Left renal pelvis (tissue), 4 donors: ENCODE results near the gene DEK. TPM values are rescaled to one million over a fixed set of nuclear protein-coding genes. Genes with fewer than 3 reads are reported as not detected.

Experiments used
- DNase-seq, 4 donors: peaks; one replicate each; pipeline ENCODE4 v3.0.0-alpha.2; 2013; ENCODE audit warnings: low read depth in 4 of 4, low spot score in 3 of 4
- polyA plus RNA-seq, 4 donors: library from polyadenylated mRNA; unstranded; fragments of 120-200 nt; gene quantifications; one replicate each; pipeline ENCODE4 v1.2.1, GENCODE V29; 2013; ENCODE audit not compliant: insufficient read length in 4 of 4

Gene DEK
- polyA plus RNA-seq, 4 donors = 190 to 256 (median 209) TPM

DNA sequence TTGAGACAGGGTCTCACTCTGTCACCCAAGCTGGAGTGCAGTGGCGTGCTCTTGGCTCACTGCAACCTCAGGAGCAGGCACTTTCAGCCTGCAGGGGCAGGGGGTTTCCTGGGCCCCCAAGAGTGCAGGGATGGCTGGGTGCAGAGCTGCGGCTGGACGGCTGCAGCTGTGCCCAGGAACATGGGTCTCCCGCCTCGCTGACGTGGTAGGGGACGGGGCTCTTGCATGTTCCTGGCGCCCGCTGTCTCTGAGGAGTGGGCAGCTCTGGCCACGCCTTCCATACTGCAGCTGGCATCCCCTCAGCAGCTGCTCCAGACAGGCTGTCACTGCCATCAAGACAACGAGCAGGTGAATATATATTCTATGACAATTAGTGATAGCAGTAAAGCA lies 2.2 kb upstream of the DEK start:
- no peak for DNase-seq

DNA sequence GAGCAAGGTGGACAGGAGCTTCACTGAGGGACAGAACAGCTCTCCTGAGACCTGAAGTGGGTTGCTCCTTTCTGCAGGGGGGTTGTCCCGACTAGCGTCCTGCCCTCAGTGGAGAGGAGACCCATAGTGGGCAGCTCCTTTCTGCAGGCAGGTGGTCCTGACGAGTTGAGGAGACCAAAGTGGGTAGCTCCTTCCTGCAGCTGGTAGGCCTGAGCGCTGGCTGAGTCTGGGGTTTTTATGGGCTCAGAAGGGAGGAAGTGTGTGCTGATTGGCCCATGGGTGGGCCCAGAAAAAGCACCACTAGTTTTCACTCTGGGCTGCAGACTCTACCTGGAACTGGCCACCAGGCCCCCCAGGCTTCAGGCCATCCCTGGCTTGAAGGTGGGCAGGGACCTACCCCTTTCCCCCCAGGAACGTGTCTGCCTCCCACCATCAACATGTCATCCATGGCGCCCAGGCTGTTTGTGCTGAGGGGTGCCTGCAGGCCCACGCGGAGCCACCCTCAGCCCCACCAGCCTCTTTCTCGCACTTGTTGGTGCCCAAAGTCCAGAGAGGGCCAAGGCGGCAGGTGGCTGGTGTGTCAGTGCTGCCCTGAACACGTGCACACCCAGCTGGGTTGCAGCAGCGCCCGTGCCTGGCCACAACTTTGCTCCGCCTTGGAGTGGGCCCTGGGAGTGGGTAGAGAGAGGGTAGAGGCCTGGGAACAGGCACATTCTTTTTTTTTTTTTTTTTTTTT lies 1.6 kb upstream of the DEK start:
- DNase-seq = no peak

DNA sequence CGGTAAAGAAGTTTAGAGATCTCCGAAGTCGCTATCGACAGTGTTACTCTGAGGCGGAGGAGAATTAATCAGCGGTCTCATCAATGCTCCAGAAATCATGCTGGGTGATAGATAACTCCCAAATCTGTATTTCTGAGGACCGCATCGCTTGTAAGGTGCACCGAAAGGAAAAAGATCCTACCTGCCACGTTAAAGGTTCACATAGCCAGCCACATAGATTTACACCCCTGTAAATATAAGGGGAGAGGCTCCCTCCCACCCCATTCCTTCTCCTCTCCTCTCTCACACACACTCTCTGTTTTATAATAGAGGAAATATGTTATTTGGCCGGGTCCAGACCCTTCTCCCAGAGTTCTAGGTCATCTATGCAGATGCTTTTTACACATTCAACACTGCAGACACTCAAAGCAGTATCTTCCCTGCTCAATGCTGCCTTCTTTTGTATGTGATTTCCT lies 620 bp upstream of the DEK start:
- DNase-seq = no peak

- no peak for DNase-seq
These were observed 712 bp downstream of the DEK start for GRCh38 chr6:18263418-18264218.

DNA sequence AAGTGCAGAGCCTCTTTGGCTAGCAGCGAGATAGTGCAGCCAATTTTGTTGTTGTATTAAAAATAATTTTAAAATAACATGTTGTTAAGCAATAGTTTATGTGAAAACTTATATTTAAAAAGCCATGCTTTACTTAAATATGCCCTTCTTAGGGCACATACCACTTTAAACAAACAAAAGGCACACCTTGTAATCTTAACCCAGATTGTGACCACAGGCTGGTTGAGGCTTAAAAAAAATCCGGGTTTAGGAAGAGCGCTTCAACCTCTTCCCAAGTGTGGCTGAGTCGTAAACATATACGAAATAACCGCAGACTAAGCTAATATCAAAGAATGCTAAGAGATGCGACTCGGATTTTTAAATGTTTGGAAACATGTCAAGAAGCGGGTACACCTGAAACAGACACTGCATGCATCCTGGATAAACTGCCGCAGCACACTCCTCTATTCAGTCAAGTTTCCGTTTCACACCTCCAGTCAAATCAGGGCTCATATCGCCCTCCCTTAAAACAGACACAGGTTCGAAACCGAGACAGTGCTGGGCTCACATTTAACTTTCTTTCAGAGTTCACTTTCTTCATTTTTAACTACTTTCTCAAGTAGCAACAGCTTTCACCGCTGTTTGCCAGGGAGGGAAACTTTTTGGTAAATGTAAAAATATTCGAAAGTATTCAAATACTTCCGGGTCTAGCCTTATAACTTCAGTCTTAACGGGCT lies 1.5 kb downstream of the DEK start:
- no peak for DNase-seq

- no peak for DNase-seq
These were observed 2.5 kb downstream of the DEK start for GRCh38 chr6:18261877-18262276.

DNA sequence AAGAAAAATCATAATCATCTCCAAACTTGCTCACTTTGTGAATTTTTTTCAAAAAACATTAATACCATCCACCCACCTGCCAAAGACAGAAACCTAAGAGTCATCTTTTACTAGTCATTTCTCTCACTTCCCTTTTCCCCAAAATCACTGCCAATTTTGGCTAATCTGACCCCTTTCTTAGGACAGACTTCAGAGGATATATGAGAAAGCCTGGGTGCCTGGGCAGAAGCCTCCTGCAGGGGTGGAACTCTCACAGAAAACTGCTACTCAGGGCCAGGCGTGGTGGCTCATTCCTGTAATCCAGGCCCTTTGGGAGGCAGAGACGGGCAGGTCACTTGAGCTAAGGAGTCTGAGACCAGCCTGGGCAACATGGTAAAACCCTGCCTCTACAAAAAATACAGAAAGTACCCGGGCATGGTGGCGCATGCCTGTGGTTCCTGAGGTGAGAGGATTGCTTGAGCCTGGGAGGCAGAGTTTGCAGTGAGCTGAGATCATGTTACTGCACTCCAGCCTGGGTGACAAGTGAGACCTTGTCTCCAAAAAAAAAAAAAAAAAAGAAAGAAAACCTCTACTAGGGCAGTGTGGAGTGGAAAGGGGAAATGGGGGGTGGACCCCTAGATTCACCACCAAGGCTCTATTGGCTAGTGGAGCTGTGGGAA lies 3.8 kb downstream of the DEK start:
- DNase-seq = no peak

- no peak for DNase-seq
These were observed 4.5 kb downstream of the DEK start for GRCh38 chr6:18259675-18260447.

- DNase-seq = no peak
These were observed 9.5 kb downstream of the DEK start for GRCh38 chr6:18254793-18255192.

DNA sequence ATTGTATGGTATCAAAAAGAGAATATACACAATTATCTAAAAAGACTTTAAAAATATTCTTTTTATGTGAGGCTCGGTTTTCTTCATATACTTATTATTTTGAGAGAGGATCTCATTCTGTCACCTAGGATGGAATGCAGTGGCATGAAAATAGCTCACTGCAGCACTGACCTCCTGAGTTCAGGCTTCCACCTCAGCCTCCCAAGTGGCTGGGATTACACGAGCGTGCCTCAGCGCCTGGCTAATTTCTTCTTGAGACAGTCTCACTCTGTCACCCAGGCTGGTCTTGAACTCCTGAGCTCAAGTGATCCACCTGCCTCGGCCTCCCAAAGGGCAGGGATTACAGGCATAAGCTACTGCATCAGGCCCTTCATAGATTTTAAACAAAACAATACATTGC lies 10.7 kb downstream of the DEK start:
- no peak for DNase-seq

- DNase-seq = no peak
These were observed 15.1 kb downstream of the DEK start for GRCh38 chr6:18249271-18249670.

- DNase-seq = no peak
These were observed 15.6 kb downstream of the DEK start for GRCh38 chr6:18248698-18249097.

DNA sequence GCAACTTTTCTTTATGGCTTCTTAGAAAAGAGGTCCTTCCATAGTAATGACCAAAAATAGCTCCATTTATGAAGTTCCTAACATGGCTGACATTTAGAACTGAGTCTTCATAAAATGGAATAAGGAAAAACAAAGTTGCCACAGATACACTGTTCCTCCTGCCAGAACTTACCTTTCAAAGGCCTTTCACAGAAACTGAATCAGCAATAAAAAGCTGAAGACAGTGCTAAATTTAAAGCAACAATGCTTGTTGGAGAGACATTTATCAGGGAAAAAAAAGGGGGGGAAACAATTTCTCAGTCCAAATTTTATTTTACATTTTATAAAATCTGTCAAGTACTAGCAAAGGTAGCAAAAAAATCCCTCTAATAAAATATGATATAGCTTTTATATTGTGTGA lies 17.3 kb downstream of the DEK start:
- DNase-seq = no peak

DNA sequence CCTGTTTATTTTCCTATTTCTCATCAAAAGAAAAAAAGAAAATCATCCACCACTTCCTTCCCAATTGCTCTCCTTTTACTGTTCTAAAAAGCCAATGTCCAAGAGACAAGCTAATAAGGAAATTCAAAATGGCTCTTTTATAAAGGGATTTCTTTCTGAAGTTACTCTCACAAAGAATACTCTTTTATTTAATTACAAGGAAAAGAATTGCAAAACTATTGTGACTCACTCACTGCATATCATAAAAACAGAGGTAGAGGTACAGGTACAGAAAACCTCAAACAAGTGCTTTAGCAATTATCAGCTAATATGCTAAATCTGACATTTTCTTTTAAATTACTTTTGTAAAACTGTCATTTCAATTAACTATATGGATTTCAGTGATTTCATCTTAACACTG lies 18.1 kb downstream of the DEK start:
- DNase-seq = no peak

DNA sequence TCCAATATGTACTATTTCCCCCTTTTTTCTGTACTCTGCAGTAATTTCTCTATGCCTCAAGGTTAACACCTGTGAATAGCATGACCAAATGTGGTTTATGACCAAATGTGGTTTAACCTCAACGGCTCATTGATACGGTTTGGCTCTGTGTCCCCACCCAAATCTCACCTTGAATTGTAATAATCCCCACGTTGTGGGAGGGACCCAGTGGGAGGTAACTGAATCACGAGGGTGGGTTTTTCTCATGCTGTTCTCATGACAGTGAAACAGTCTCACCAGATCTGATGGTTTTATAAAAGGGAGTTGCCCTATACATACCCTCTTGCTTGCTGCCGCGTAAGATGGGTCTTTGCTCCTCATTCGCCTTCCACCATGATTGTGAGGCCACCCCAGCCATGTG lies 18.7 kb downstream of the DEK start:
- DNase-seq = no peak

GRCh38 chr6:18245079-18245478 lies 19.3 kb downstream of the DEK start:
- DNase-seq = no peak

- DNase-seq = no peak
These were observed 20.1 kb downstream of the DEK start for GRCh38 chr6:18244251-18244650.

- DNase-seq = no peak
These were observed 20.9 kb downstream of the DEK start for GRCh38 chr6:18243302-18243893.

- no peak for DNase-seq
These were observed 22.1 kb downstream of the DEK start for GRCh38 chr6:18242062-18242851.
